Stimulated activated naive CD8-positive, alpha-beta T cell treated with anti-CD3 and anti-CD28 coated beads, Interleukin-15, amount 100 ng/mL, for 72 hours (primary cell): ENCODE measurements around the gene FYCO1.
A peak's percentile ranks its signal among the peaks of the same experiment; 100 is the strongest.

Experiments used
- ATAC-seq: fragments of 150-1000 bp; cut with Tn5 transposase; 2 replicates; pipeline ENCODE4 v1.10.0; 2021; ENCODE audit warnings: mild to moderate bottlenecking, moderate library complexity
- DNase-seq, 2 donors: peaks; one replicate each; pipeline ENCODE4 v3.0.0; 2021 to 2022
- H3K27ac Mint-ChIP-seq, 2 donors: one replicate each; pipeline ENCODE4 v1.8.0; 2022; ENCODE audit warnings: mild to moderate bottlenecking in 2 of 2, mixed read lengths in 2 of 2, moderate library complexity in 2 of 2
- H3K27me3 Mint-ChIP-seq: one replicate; pipeline ENCODE4 v1.8.0; 2022; ENCODE audit warnings: mixed read lengths
- H3K4me1 Mint-ChIP-seq: one replicate; pipeline ENCODE4 v1.8.0; 2022; ENCODE audit warnings: mild to moderate bottlenecking, mixed read lengths
- H3K4me3 Mint-ChIP-seq, 2 donors: one replicate each; pipeline ENCODE4 v1.8.0; 2022; ENCODE audit warnings: mild to moderate bottlenecking in 2 of 2, mixed read lengths in 2 of 2, moderate library complexity in 1 of 2
- H3K9me3 Mint-ChIP-seq, 2 donors: one replicate each; pipeline ENCODE4 v1.8.0; 2022; ENCODE audit warnings: mixed read lengths in 2 of 2

Gene FYCO1

DNA sequence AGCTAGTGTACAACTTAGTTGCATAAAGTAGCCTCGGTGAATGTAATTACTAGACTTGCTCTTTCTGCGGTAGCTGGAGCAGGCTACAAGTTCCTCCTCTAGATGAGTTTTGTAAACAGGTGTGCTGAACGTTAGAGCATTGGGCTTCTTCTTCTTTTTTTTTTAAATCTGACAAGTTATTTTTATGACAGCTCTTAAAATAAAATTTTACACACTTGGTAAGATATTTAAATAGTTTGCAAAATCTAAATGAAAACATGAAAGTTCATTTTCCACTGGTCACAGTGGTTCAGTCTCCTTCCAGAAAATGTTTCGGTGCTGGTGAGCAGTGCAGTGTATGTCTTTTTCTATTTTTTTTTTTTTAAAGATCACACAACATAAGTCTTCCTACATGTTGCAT, 106.3 kb downstream of the FYCO1 start:
- Mint-ChIP-seq H3K27me3 (peaks cover 55% of the 10 kb centered on the region), H3K9me3 (no peaks in the 10 kb centered on the region), H3K27ac (no peak overlapping the region), H3K4me1 (peaks cover 36% of the 10 kb centered on the region), H3K4me3 (no peak overlapping the region)
- DNase-seq (no peak), ATAC-seq (no peak)

DNA sequence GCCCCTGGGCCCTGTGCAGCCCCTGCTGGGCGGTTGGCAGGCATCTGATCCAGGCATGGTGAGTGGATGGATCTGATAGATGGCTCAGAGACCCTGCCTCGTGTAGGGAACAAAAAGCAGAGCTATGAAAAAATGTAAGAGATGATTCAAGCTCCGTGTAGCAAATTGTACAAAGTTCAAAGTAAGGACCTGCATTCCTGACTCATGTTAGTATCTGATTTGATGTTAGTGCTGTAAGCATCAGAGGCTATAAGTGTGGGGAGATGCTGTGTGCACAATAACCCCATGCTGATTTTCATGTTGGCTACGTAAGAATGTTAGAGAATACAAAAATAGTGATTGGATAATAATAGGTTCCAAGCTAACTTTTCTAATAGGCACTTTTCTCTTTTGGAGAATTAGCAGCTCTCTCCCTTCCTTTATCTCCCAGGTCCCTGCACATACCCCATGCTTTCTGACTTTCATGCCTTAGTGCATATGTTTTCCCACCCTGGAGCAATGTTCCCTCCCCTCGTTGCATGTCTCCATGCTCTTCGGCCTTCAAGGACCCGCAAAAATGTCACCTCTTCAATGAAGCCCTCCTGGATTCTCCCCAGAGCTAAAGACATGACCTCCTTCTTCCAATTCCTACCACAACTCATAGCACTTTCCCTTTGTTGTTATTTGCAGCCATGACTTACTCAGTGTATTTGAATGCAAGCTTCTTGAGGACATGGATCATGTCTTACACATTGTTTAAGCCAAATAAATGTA, 107.7 kb downstream of the FYCO1 start:
- Mint-ChIP-seq H3K9me3 (no peaks in the 10 kb centered on the region), H3K27me3 (peaks cover 52% of the 10 kb centered on the region), H3K4me1 (peaks cover 22% of the 10 kb centered on the region), H3K4me3 (no peak overlapping the region), H3K27ac (no peak overlapping the region)
- ATAC-seq (no peak), DNase-seq (no peak)

- no peak overlapping the region for H3K27ac Mint-ChIP-seq
- H3K4me3 Mint-ChIP-seq: no peak overlapping the region
- no peak for DNase-seq
These were observed 108.3 kb downstream of the FYCO1 start for GRCh38 chr3:45887285-45887684.

GRCh38 chr3:45885979-45886705, 109.5 kb downstream of the FYCO1 start, which contains the start of gene CCR9:
TSS of gene CCR9 (plus strand) at chr3:45886543. CDS start at chr3:45894934, 8,391 bp downstream.
- no peak within 1 kb of the TSS for H3K27ac Mint-ChIP-seq
- H3K4me3 Mint-ChIP-seq: no peak within 1 kb of the TSS
- peaks cover 39% of the 10 kb centered on the region for H3K27me3 Mint-ChIP-seq
- H3K4me1 Mint-ChIP-seq: peaks cover 19% of the 10 kb centered on the region
- ATAC-seq (no peak), DNase-seq (no peak)
- no peaks in the 10 kb centered on the region for H3K9me3 Mint-ChIP-seq

More at GRCh38 chr3:45887285-45887684, 108.3 kb downstream of the FYCO1 start:
- no peak for ATAC-seq
- Mint-ChIP-seq H3K4me1 (peaks cover 20% of the 10 kb centered on the region), H3K9me3 (no peaks in the 10 kb centered on the region), H3K27me3 (peaks cover 46% of the 10 kb centered on the region)

DNA sequence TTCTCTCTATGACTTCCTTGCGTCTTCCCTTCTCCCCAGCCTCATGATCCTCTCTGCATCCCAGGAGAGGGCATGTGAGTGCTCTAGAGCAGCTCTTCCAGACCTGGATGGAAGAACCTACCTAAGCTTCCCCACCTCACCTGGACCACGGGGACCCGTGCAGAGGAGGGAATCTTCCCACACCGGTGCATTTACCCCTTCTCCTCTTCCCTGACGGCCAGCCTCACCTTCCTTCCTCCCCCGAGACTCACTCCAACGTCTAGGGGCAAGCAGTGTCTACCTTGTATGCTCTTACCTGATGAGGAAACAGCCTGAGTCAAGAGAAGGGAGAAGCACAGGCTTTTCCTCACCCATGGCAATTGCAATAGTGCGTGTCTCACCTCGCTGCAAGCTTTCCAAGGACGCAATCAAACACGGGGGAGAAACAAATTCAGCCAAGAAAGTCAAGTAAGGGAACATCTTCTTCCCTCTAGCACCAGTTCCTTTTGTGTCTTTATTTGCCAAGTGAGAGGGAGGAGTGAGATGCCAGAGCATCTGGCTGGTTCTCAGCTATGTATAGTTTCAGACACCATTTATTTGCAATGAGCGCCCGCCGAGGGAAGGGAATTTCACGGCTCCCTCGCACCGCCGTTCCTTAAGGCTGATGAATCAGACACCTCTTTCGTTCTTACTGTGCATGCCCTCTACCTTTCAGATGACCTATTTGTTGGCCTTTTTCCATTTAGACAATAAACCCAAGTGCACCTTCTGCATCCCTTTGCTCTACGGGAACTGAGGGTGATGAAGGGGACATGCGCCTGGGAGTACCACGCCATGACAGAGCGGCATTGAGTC, 111.0 kb downstream of the FYCO1 start:
- Mint-ChIP-seq H3K9me3 (no peaks in the 10 kb centered on the region), H3K4me3 (no peak overlapping the region), H3K27ac (no peak overlapping the region)

GRCh38 chr3:45881078-45882022, 114.3 kb downstream of the FYCO1 start:
- Mint-ChIP-seq H3K27ac (no peak overlapping the region), H3K27me3 (peaks cover 52% of the 10 kb centered on the region), H3K9me3 (no peaks in the 10 kb centered on the region), H3K4me1 (peaks cover 20% of the 10 kb centered on the region), H3K4me3 (no peak overlapping the region)
- peak; percentile 97 for ATAC-seq
- peak; percentile 21 to 49 for DNase-seq

More for the DNA sequence above, 111.0 kb downstream of the FYCO1 start:
- ATAC-seq (no peak), DNase-seq (no peak)
- peaks cover 40% of the 10 kb centered on the region for H3K27me3 Mint-ChIP-seq
- H3K4me1 Mint-ChIP-seq: peaks cover 20% of the 10 kb centered on the region

GRCh38 chr3:45880725-45881077, 114.9 kb downstream of the FYCO1 start:
- Mint-ChIP-seq H3K4me3 (no peak overlapping the region), H3K27me3 (peaks cover 56% of the 10 kb centered on the region), H3K4me1 (peaks cover 20% of the 10 kb centered on the region), H3K9me3 (no peaks in the 10 kb centered on the region), H3K27ac (no peak overlapping the region)
- DNase-seq: no peak
- peak; percentile 4 for ATAC-seq

DNA sequence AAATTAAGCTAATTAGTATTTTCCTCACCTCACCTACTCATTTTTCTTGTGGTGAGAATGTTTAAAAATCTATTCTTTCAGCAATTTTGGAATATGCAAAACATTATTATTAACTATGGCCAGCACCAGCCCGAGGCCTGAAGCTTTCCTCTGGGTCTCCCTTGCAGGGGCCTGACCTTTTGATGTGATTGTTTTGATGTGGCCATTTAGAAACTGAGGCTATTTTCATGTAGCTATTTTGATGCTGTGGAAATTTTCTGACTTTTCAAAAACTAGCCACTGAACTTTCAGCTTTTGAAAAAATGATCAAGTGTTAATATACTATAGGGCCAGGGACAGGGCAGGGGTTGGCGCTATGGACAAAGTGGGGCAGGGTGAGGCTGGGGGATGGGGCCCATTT, 117.5 kb downstream of the FYCO1 start:
- DNase-seq (no peak), ATAC-seq (no peak)
- Mint-ChIP-seq H3K27ac (no peak overlapping the region), H3K4me1 (peaks cover 14% of the 10 kb centered on the region), H3K4me3 (no peak overlapping the region), H3K9me3 (peaks cover 7 to 9% of the 10 kb centered on the region in 2 donors), H3K27me3 (peaks cover 62% of the 10 kb centered on the region)

DNA sequence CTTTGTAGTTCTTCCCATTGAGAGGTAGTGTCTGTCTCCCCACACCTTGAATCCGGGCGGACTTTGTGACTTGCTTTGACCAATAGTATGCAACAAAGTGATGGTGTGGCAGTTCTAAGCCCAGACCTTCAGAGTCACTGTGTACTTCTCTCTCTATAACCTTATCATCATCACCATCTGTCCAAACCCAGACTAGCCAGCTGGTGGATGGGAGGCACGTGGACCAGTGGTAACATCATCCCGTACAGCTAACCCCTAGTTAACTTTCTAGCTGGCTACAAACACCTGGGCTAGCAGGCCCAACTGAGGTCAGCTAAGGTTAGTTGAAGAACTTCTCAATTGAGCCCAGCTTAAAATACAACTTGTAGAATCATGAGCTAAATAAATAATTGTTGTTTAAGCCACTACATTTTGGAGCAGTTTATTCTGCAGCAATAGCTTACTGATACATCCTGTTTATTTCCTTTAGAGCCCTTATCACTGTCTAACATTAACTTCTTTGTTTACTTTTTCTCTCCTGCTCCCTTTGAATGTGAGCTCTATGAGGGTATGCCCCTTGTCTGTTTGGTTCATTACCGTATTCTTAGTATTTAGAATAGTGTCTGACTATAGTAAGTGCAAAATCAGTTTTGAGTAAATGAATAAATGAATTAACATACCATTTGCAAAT, 120.8 kb downstream of the FYCO1 start:
- H3K27me3 Mint-ChIP-seq: peaks cover 72% of the 10 kb centered on the region

DNA sequence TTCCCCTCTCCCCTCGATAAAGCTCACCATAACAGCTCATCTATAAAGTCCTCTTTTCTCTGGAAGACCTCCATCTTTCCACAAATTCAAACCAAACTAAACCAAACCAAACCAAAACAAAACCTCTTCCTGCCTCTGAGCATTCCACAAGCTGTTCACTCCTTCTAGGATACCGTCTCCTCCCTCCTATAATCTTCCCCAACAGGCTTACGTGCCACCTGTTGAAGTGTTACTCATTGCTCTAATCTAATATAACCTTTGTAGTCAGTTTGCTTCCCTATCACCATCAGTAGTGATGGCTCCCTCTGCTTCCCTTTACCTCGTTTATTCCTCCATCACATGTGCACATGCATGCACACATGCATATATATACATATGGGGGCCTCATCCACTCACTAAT, 122.0 kb downstream of the FYCO1 start:
- H3K9me3 Mint-ChIP-seq: peaks cover 7 to 9% of the 10 kb centered on the region in 2 donors
- no peak overlapping the region for H3K4me3 Mint-ChIP-seq
- ATAC-seq (no peak), DNase-seq (no peak)
- H3K4me1 Mint-ChIP-seq: peaks cover 40% of the 10 kb centered on the region
- H3K27me3 Mint-ChIP-seq: peaks cover 74% of the 10 kb centered on the region
- H3K27ac Mint-ChIP-seq: no peak overlapping the region

More for the DNA sequence above, 120.8 kb downstream of the FYCO1 start:
- H3K4me1 Mint-ChIP-seq: peaks cover 29% of the 10 kb centered on the region
- DNase-seq (no peak), ATAC-seq (no peak)
- H3K27ac Mint-ChIP-seq: no peak overlapping the region
- peaks cover 7 to 9% of the 10 kb centered on the region in 2 donors for H3K9me3 Mint-ChIP-seq
- H3K4me3 Mint-ChIP-seq: no peak overlapping the region

- ATAC-seq (no peak), DNase-seq (no peak)
- H3K4me1 Mint-ChIP-seq: peaks cover 42% of the 10 kb centered on the region
- no peak overlapping the region for H3K4me3 Mint-ChIP-seq
- H3K27ac Mint-ChIP-seq: no peak overlapping the region
- H3K9me3 Mint-ChIP-seq: peaks cover 7 to 9% of the 10 kb centered on the region in 2 donors
- H3K27me3 Mint-ChIP-seq: peaks cover 76% of the 10 kb centered on the region
These were observed 122.6 kb downstream of the FYCO1 start for GRCh38 chr3:45873036-45873435.

- Mint-ChIP-seq H3K4me1 (peaks cover 42% of the 10 kb centered on the region), H3K27me3 (peaks cover 78% of the 10 kb centered on the region), H3K9me3 (peaks cover 7 to 9% of the 10 kb centered on the region in 2 donors), H3K27ac (no peak overlapping the region), H3K4me3 (no peak overlapping the region)
- no peak for DNase-seq
- ATAC-seq: no peak
These were observed 123.1 kb downstream of the FYCO1 start for GRCh38 chr3:45872569-45872968.

DNA sequence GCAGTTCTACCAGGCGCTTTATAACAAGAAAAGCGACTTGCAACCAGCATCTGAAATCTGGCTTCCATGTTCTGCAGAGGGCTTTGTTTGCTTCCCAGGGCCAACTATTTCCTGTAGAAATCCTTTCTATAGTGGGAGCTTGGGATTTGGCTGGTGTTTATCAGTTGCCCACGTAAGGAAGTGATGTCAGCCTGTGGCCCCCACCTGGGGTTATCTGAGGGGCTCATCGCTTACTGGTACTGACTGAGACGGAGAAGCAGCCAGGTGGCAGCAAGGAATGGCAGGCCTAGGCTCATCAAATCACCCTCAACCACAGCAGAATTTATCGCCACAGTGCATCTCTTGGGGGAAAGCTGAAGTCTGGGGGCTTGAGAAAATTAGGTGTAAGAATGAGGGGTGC, 123.8 kb downstream of the FYCO1 start:
- DNase-seq: no peak
- Mint-ChIP-seq H3K4me1 (peaks cover 42% of the 10 kb centered on the region), H3K4me3 (peak overlapping the region in 1 of 2 donors; percentile 2), H3K27me3 (peaks cover 84% of the 10 kb centered on the region), H3K27ac (no peak overlapping the region), H3K9me3 (peaks cover 7 to 9% of the 10 kb centered on the region in 2 donors)
- no peak for ATAC-seq

GRCh38 chr3:45870099-45870498, 125.5 kb downstream of the FYCO1 start:
- Mint-ChIP-seq H3K4me1 (peaks cover 47% of the 10 kb centered on the region), H3K4me3 (no peak overlapping the region), H3K9me3 (peaks cover 7 to 9% of the 10 kb centered on the region in 2 donors), H3K27me3 (peaks cover 83% of the 10 kb centered on the region), H3K27ac (peak overlapping the region in 1 of 2 donors; percentile 55)
- DNase-seq: peak; percentile 40 to 62
- ATAC-seq: peak; percentile 94
